ENCODE data around the gene AFAP1.

DNA sequence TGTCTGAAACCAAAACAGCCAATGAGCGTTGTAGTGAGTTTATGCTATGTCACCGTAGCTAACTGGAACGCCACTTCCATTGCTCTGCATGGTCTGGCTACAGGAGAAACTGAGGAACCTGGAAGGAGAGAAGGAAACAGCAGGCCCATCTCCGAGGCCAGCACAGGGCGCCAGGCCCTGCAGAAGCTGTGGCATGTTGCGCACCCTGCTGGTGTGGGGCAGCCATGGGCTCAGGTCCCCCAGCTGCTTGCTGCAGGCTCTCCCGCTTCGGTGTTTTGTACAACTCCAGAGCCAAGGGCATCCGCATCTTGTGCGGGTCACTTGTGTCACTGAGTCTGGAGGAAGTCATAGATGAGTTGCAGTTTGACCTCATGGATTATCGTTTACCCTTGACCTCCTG is 89.2 kb downstream of the AFAP1 start:
- TF ChIP-seq EZH2phosphoT487 (IDR thresholded peaks at IDR 0.05; ENCODE audit: borderline replicate concordance): no peak
- TF ChIP-seq CTCF (conservative IDR thresholded peaks at IDR 0.05; ENCODE audit: low read length): no peak

All from Loucy (cell line).